HepG2 (cell line): Measurements from ENCODE around the gene STUB1.

ENCODE experiments used
- U2AF1 ChIP-seq: fragments of 200-400 bp; formaldehyde crosslinking; optimal IDR thresholded peaks from 2 replicates; pipeline ENCODE3; 2017; ENCODE audit warnings: mild to moderate bottlenecking, low read depth, low read length
- TF ChIP-seq, protein P1 (sequence below): IDR thresholded peaks from 2 replicates; pipeline ENCODE4 v1.6.1; 2012; ENCODE audit warnings: low read length, improper control_type of control experiment

DNA sequence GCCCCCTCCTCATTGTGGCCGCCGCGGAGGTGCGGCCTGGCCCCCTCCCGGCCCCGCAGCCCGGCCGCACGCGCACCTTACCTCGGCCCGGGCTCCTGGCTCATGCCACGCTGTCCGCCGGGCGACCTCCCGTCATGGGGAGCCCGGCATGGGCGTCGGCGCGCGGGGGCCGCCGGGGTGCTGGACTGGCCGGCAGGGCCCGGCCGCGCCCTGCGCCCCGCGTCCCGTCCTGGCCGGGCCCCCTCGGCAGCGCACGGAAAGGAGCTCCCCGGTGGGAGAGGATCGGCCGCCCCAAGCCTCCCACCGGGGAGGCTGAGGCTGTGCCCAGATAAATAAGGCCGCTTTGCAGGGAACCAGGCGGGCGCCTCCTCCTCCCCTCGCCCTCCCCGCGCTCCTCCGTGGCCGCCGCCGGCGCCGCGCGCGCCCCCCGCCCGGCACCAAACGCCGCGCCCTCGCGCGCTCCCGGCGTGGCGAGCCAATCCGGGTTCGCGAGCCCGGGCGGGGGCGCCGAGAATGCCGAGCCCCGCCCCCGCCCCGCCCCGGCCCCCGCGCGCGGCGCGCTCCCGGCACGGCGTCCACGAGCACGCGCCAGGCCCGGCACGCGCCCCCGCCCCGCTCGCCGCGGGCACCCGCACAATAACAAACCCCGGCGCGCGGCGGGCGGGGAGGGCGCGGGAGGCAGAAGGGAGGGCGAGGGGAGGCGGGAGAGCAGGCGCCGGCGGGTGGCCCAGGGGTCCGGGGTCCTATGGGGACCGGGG lies 25.4 kb downstream of the STUB1 start, which contains the start of gene FBXL16:
- TF ChIP-seq, protein P1, sequence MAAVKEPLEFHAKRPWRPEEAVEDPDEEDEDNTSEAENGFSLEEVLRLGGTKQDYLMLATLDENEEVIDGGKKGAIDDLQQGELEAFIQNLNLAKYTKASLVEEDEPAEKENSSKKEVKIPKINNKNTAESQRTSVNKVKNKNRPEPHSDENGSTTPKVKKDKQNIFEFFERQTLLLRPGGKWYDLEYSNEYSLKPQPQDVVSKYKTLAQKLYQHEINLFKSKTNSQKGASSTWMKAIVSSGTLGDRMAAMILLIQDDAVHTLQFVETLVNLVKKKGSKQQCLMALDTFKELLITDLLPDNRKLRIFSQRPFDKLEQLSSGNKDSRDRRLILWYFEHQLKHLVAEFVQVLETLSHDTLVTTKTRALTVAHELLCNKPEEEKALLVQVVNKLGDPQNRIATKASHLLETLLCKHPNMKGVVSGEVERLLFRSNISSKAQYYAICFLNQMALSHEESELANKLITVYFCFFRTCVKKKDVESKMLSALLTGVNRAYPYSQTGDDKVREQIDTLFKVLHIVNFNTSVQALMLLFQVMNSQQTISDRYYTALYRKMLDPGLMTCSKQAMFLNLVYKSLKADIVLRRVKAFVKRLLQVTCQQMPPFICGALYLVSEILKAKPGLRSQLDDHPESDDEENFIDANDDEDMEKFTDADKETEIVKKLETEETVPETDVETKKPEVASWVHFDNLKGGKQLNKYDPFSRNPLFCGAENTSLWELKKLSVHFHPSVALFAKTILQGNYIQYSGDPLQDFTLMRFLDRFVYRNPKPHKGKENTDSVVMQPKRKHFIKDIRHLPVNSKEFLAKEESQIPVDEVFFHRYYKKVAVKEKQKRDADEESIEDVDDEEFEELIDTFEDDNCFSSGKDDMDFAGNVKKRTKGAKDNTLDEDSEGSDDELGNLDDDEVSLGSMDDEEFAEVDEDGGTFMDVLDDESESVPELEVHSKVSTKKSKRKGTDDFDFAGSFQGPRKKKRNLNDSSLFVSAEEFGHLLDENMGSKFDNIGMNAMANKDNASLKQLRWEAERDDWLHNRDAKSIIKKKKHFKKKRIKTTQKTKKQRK = no peak
- TF ChIP-seq U2AF1 = no peak
